A549 (cell line): ENCODE measurements around the gene PASK. TPM values are rescaled to one million over a fixed set of nuclear protein-coding genes. Genes with fewer than 3 reads are reported as not detected.

Experiments used
- ATAC-seq, 2 experiments: fragments of 200-7000 bp in 1 of 2; fragments of >200 bp in 1 of 2; cut with Nextera tagmentation in 1 of 2; cut with Tn5 transposase in 1 of 2; 3 replicates each; pipeline versions ENCODE4 v1.8.0 to v1.9.1; 2018 to 2020; ENCODE audit warnings: mild to moderate bottlenecking in 1 of 2, moderate library complexity in 1 of 2
- CTCF ChIA-PET: fragments of 300-600 bp; sonication (Branson Sonifier 250); formaldehyde crosslinking; extraction: SDS; loops from one replicate; lab custom pipeline; 2021; ENCODE audit warnings: antibody characterized with exemption, inconsistent platforms; lab: Yijun Ruan, JAX
- POLR2A ChIA-PET: fragments of 350-600 bp; formaldehyde crosslinking; extraction: SDS; loops from one replicate; lab custom pipeline; 2021; ENCODE audit warnings: antibody characterized with exemption, inconsistent platforms; lab: Yijun Ruan, JAX
- DNase-seq, 2 experiments: peaks; one replicate each; pipeline versions ENCODE4 v3.0.0 to v3.0.0-alpha.2; 2011 to 2016; ENCODE audit warnings: low read depth in 1 of 2, low spot score in 1 of 2
- FAIRE-seq: peaks from 2 replicates; lab custom pipeline; 2011; peaks lifted over from hg19 to GRCh38; lab: Jason Lieb, UNC
- H3K27ac ChIP-seq, 2 experiments: fragments of >200 bp; sonication (Bioruptor Twin); formaldehyde crosslinking; 3 replicates each; pipeline ENCODE4 v1.5.1; 2016 to 2017
- H3K4me1 ChIP-seq: fragments of >200 bp; sonication (Bioruptor Twin); formaldehyde crosslinking; 3 replicates; pipeline ENCODE4 v1.6.1; 2016
- H3K4me2 ChIP-seq: fragments of >200 bp; sonication (Bioruptor Twin); formaldehyde crosslinking; 3 replicates; pipeline ENCODE4 v1.6.1; 2016
- H3K4me3 ChIP-seq: fragments of >200 bp; sonication (Bioruptor Twin); formaldehyde crosslinking; 3 replicates; pipeline ENCODE4 v1.5.1; 2016
- H3K9me3 ChIP-seq: fragments of >200 bp; sonication (Bioruptor Twin); formaldehyde crosslinking; 3 replicates; pipeline ENCODE4 v1.6.1; 2016
- CHD2 ChIP-seq: fragments of 150-350 bp; IDR thresholded peaks from 2 replicates; pipeline ENCODE4 v1.6.1; 2014; ENCODE audit warnings: low read length; ENCODE audit not compliant: partially characterized antibody
- EHF ChIP-seq: fragments of 250-450 bp; sonication (Bioruptor Pico); IDR thresholded peaks from 2 replicates; pipeline ENCODE4 v1.5.0; 2020; ENCODE audit warnings: mild to moderate bottlenecking
- EHMT2 ChIP-seq: fragments of 200-600 bp; sonication (generic); IDR thresholded peaks from 2 replicates; pipeline ENCODE4 v1.6.1; 2016; ENCODE audit warnings: antibody characterized with exemption, low read depth, mild to moderate bottlenecking, moderate library complexity
- FOSB ChIP-seq: fragments of 250-450 bp; sonication (Bioruptor Pico); IDR thresholded peaks from 2 replicates; pipeline ENCODE4 v1.5.0; 2020; ENCODE audit warnings: mild to moderate bottlenecking, moderate library complexity
- FOSL2 ChIP-seq, 2 experiments: fragments of 450-650 bp in 1 of 2; fragments of >200 bp in 1 of 2; sonication (Bioruptor Twin) in 1 of 2; formaldehyde crosslinking; IDR thresholded peaks; 2 replicates each; pipeline versions ENCODE4 v1.5.0 to v1.6.1; 2016 to 2020; ENCODE audit warnings: mild to moderate bottlenecking in 1 of 2, moderate library complexity in 1 of 2
- FOXS1 ChIP-seq: fragments of 250-450 bp; sonication (Bioruptor Pico); IDR thresholded peaks from 2 replicates; pipeline ENCODE4 v1.5.0; 2020; ENCODE audit warnings: mild to moderate bottlenecking, moderate library complexity
- HOXB13 ChIP-seq: fragments of 250-450 bp; sonication (Bioruptor Pico); IDR thresholded peaks from 2 replicates; pipeline ENCODE4 v1.5.0; 2020; ENCODE audit warnings: low read depth, mild to moderate bottlenecking, moderate library complexity
- KDM1A ChIP-seq: fragments of 200-600 bp; sonication (generic); IDR thresholded peaks from 2 replicates; pipeline ENCODE4 v1.6.1; 2016; ENCODE audit warnings: low read depth, mild to moderate bottlenecking
- KDM5A ChIP-seq: fragments of 200-600 bp; sonication (generic); IDR thresholded peaks from 2 replicates; pipeline ENCODE4 v1.6.1; 2016; ENCODE audit warnings: antibody characterized with exemption, mild to moderate bottlenecking
- MAFK ChIP-seq: fragments of 450-650 bp; IDR thresholded peaks from 2 replicates; pipeline ENCODE4 v1.6.1; 2014; ENCODE audit not compliant: partially characterized antibody
- MAZ ChIP-seq: fragments of 150-350 bp; IDR thresholded peaks from 2 replicates; pipeline ENCODE4 v1.6.1; 2014; ENCODE audit warnings: antibody characterized with exemption, low read depth, low read length, borderline replicate concordance
- NPAS2 ChIP-seq: fragments of 250-450 bp; sonication (Bioruptor Pico); IDR thresholded peaks from 2 replicates; pipeline ENCODE4 v1.8.0; 2022; ENCODE audit warnings: mild to moderate bottlenecking, moderate library complexity, borderline replicate concordance
- NR3C1 ChIP-seq: fragments of >200 bp; sonication (Bioruptor Twin); formaldehyde crosslinking; IDR thresholded peaks from 3 replicates; pipeline ENCODE4 v1.6.1; 2017
- POLR2AphosphoS2 ChIP-seq: conservative IDR thresholded peaks from 2 replicates; pipeline ENCODE4 v1.6.1; 2012; ENCODE audit warnings: low read length, improper control_type of control experiment, inconsistent platforms
- RAD21 ChIP-seq, 2 experiments: fragments of >200 bp in 1 of 2; sonication (Bioruptor Twin) in 1 of 2; formaldehyde crosslinking in 1 of 2; IDR thresholded peaks in 1 of 2; conservative IDR thresholded peaks in 1 of 2; 2 replicates in 1 of 2; 3 replicates in 1 of 2; pipeline ENCODE4 v1.6.1; 2012 to 2018; ENCODE audit warnings: inconsistent platforms in 1 of 2
- RARB ChIP-seq: fragments of 250-450 bp; sonication (Bioruptor Pico); IDR thresholded peaks from 2 replicates; pipeline ENCODE4 v1.8.0; 2021; ENCODE audit warnings: mild to moderate bottlenecking, moderate library complexity
- SMC3 ChIP-seq: fragments of >200 bp; sonication (Bioruptor Twin); formaldehyde crosslinking; IDR thresholded peaks from 3 replicates; pipeline ENCODE4 v1.6.1; 2018; ENCODE audit warnings: inconsistent platforms
- SREBF2 ChIP-seq: fragments of 450-650 bp; IDR thresholded peaks from 2 replicates; pipeline ENCODE4 v1.6.1; 2014; ENCODE audit warnings: mild to moderate bottlenecking, moderate library complexity
- ZFP36 ChIP-seq: fragments of 450-650 bp; IDR thresholded peaks from 2 replicates; pipeline ENCODE4 v1.6.1; 2014; ENCODE audit warnings: borderline replicate concordance; ENCODE audit not compliant: partially characterized antibody
- WGBS: methylation state at CpG from one replicate; pipeline ENCODE4 v1.1.6; 2017; ENCODE audit errors: missing lambda C conversion rate; 5-methylcytosine and 5-hydroxymethylcytosine counted together
- polyA plus RNA-seq, 4 experiments: library from polyadenylated mRNA; depleted of rRNA in 3 of 4; stranded (reverse); fragments of >200 nt; fragmentation: RNase III in 1 of 4; extraction: RNeasy Plus Mini Kit Qiagen cat#74134 plus additional on column Dnase treatment in 1 of 4; gene quantifications; 2 replicates in 3 of 4; 3 replicates in 1 of 4; pipeline ENCODE4 v1.2.3, GENCODE V29; 2011 to 2017
- TF ChIP-seq, protein P1 (sequence below): IDR thresholded peaks from 2 replicates; pipeline ENCODE4 v1.6.1; 2012
- TF ChIP-seq, protein P2 (sequence below): IDR thresholded peaks from 2 replicates; pipeline ENCODE4 v1.6.1; 2012
- TF ChIP-seq, protein P3 (sequence below): fragments of 200-600 bp; sonication (generic); IDR thresholded peaks from 2 replicates; pipeline ENCODE4 v1.6.1; 2016; ENCODE audit warnings: antibody characterized with exemption, mild to moderate bottlenecking, moderate library complexity

Gene PASK
- polyA plus RNA-seq, 2 of the 4 experiments (the other 2 are of a cell fraction) = 7.4 to 12.4 TPM

DNA sequence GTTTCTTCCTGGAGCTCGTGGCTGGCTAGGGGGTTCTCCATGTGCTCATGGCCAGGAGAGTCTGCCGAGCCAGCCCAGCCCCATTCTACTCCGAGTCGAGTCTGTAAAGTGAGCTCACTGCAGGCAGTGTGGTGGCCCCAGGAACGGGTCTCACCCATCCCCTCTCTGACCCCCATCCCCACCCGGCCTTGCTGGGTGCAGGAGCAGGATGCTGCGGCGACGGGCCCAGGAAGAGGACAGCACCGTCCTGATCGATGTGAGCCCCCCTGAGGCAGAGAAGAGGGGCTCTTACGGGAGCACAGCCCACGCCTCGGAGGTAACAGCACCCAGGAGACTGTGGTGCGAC lies 40.6 kb upstream of the PASK start:
- no peaks in the 10 kb centered on the region for H3K9me3 ChIP-seq
- ATAC-seq (peak in 1 of 2 experiments; percentile 24; a peak in 3 of 6 replicates), DNase-seq (no peak), FAIRE-seq (no peak)
- WGBS = 90% methylated on average over 2 of the region's 15 CpGs
- POLR2A ChIA-PET = no interaction called here
- H3K4me1 ChIP-seq = peaks cover 6% of the 10 kb centered on the region; the same call in 1 of the 3 replicates
- H3K4me3 ChIP-seq = no peak overlapping the region
- H3K4me2 ChIP-seq = no peak overlapping the region
- TF ChIP-seq SMC3 (no peak), FOXS1 (CRISPR knock-in tag) (no peak), RARB (CRISPR knock-in tag) (no peak), EHF (no peak), POLR2AphosphoS2 (no peak), EHMT2 (no peak), FOSB (CRISPR knock-in tag) (no peak), FOSL2 (IDR thresholded peaks at IDR 0.05) (no peak), FOSL2 (CRISPR knock-in tag; IDR thresholded peaks at IDR 0.05) (no peak), NR3C1 (no peak), KDM1A (no peak), KDM5A (no peak), NPAS2 (CRISPR knock-in tag) (no peak), CHD2 (no peak), RAD21 (conservative IDR thresholded peaks at IDR 0.05 in 1 of 2, IDR thresholded peaks at IDR 0.05 in 1 of 2) (no peak), ZFP36 (no peak), MAFK (no peak)
- TF ChIP-seq, protein P1, sequence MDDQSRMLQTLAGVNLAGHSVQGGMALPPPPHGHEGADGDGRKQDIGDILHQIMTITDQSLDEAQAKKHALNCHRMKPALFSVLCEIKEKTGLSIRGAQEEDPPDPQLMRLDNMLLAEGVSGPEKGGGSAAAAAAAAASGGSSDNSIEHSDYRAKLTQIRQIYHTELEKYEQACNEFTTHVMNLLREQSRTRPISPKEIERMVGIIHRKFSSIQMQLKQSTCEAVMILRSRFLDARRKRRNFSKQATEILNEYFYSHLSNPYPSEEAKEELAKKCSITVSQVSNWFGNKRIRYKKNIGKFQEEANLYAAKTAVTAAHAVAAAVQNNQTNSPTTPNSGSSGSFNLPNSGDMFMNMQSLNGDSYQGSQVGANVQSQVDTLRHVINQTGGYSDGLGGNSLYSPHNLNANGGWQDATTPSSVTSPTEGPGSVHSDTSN = no peak
- TF ChIP-seq, protein P2, sequence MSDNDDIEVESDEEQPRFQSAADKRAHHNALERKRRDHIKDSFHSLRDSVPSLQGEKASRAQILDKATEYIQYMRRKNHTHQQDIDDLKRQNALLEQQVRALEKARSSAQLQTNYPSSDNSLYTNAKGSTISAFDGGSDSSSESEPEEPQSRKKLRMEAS = no peak
- CTCF ChIA-PET = no interaction called here
- no peak overlapping the region for H3K27ac ChIP-seq

DNA sequence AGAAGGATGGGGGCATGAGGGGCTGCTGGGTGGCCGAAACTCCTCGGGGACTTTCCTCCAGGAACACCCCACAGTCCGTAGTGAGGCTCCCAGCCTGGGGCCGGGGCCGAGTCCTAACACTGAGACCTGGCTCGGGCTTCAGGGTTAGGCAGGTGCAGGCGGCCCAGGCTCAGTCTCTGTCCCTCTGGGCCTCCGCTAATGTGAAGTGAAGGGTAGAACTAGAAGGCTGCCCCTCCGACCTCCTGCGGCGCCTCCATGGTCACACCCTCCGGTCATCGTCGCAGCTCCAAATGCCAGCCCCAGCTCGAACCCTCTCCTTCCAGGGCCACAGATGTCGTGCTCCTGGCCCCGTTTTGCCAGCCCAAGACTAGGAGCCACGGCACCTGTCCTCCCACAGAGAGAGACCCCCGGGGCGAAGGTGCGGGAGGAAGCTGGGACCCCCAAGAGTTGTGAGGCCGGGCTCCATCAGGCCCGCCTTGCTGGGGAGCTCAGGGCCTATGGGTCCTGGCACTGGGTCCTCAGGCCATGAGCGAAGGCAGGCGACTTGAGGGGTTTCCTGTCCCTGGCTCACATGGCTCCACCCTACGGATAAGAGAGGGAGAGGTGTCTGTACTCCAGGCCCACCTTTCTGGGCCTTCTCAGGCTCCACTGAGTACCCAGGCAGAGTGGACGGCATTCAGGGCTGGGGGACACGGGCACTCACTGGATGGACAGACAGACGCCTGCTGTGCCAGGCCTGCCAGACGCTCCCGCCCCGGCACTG lies 40.0 kb upstream of the PASK start:
- WGBS = 85% methylated on average over 18 of the region's 32 CpGs
- CTCF ChIA-PET = no interaction called here

More for the DNA sequence above, 40.0 kb upstream of the PASK start:
- POLR2A ChIA-PET = no interaction called here
- no peak overlapping the region for H3K27ac ChIP-seq
- H3K4me1 ChIP-seq = peaks cover 6% of the 10 kb centered on the region; the same call in 1 of the 3 replicates
- no peaks in the 10 kb centered on the region for H3K9me3 ChIP-seq
- TF ChIP-seq MAZ = no peak
- TF ChIP-seq HOXB13 (CRISPR knock-in tag) = no peak
- no peak for TF ChIP-seq SREBF2
- TF ChIP-seq, protein P3, sequence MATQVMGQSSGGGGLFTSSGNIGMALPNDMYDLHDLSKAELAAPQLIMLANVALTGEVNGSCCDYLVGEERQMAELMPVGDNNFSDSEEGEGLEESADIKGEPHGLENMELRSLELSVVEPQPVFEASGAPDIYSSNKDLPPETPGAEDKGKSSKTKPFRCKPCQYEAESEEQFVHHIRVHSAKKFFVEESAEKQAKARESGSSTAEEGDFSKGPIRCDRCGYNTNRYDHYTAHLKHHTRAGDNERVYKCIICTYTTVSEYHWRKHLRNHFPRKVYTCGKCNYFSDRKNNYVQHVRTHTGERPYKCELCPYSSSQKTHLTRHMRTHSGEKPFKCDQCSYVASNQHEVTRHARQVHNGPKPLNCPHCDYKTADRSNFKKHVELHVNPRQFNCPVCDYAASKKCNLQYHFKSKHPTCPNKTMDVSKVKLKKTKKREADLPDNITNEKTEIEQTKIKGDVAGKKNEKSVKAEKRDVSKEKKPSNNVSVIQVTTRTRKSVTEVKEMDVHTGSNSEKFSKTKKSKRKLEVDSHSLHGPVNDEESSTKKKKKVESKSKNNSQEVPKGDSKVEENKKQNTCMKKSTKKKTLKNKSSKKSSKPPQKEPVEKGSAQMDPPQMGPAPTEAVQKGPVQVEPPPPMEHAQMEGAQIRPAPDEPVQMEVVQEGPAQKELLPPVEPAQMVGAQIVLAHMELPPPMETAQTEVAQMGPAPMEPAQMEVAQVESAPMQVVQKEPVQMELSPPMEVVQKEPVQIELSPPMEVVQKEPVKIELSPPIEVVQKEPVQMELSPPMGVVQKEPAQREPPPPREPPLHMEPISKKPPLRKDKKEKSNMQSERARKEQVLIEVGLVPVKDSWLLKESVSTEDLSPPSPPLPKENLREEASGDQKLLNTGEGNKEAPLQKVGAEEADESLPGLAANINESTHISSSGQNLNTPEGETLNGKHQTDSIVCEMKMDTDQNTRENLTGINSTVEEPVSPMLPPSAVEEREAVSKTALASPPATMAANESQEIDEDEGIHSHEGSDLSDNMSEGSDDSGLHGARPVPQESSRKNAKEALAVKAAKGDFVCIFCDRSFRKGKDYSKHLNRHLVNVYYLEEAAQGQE = no peak
- H3K4me2 ChIP-seq = no peak overlapping the region
- DNase-seq = no peak
- no peak overlapping the region for H3K4me3 ChIP-seq
- ATAC-seq = peak in 1 of 2 experiments; percentile 24; a peak in 3 of 6 replicates
- FAIRE-seq = no peak
